Kidney tubule cell (primary cell): Measurements from ENCODE around the gene PRPF6.
A peak's percentile ranks its signal among the peaks of the same experiment; 100 is the strongest.

Experiments used
- DNase-seq: peaks from one replicate; pipeline ENCODE4 v3.0.0-alpha.2; 2018; ENCODE audit warnings: low spot score

PRPF6 gene

GRCh38 chr20:63980806-63981728 lies at the start of gene PRPF6:
Gene PRPF6, plus strand, starts transcription at chr20:63981132. Its CDS starts 114 bp downstream, at chr20:63981246.
- peak; percentile 96 for DNase-seq

- no peak for DNase-seq
These were observed 49.2 kb upstream of the PRPF6 start for GRCh38 chr20:63931735-63932134.

GRCh38 chr20:63932606-63933160 lies 48.2 kb upstream of the PRPF6 start:
- DNase-seq, result no peak

- DNase-seq, result no peak
These were observed 47.3 kb upstream of the PRPF6 start for GRCh38 chr20:63933646-63934045.

- DNase-seq, result no peak
These were observed 46.5 kb upstream of the PRPF6 start for GRCh38 chr20:63934271-63935068.

GRCh38 chr20:63935447-63935846 lies 45.5 kb upstream of the PRPF6 start:
- DNase-seq, result no peak

- no peak for DNase-seq
These were observed 43.3 kb upstream of the PRPF6 start for GRCh38 chr20:63937596-63937995.

- DNase-seq, result no peak
These were observed 41.6 kb upstream of the PRPF6 start for GRCh38 chr20:63939061-63939935.

GRCh38 chr20:63940071-63940471 lies 40.9 kb upstream of the PRPF6 start:
- no peak for DNase-seq

GRCh38 chr20:63940472-63941266 lies 40.3 kb upstream of the PRPF6 start:
- no peak for DNase-seq

- DNase-seq, result no peak
These were observed 39.5 kb upstream of the PRPF6 start for GRCh38 chr20:63941282-63942081.

GRCh38 chr20:63942250-63942951 lies 38.5 kb upstream of the PRPF6 start:
- DNase-seq, result no peak

- DNase-seq, result no peak
These were observed 37.7 kb upstream of the PRPF6 start for GRCh38 chr20:63942969-63943807.

GRCh38 chr20:63943808-63944077 lies 37.2 kb upstream of the PRPF6 start:
- DNase-seq, result no peak

GRCh38 chr20:63944078-63944941 lies 36.6 kb upstream of the PRPF6 start:
- no peak for DNase-seq

GRCh38 chr20:63945031-63945658 lies 35.8 kb upstream of the PRPF6 start:
- DNase-seq, result no peak
